HL-60 (cell line): ENCODE results near the gene ST7.
A peak's percentile ranks its signal among the peaks of the same experiment; 100 is the strongest.

Source experiments
- DNase-seq, 2 experiments: peaks; one replicate each; pipeline ENCODE4 v3.0.0-alpha.2; 2010 to 2020; ENCODE audit warnings: low read depth in 1 of 2, low spot score in 1 of 2
- H3K27ac ChIP-seq: fragments of 250-450 bp; sonication (Bioruptor Pico); replicated peaks from 2 replicates; pipeline ENCODE4 v1.5.1; 2020; ENCODE audit warnings: mild to moderate bottlenecking, moderate library complexity
- H3K27me3 ChIP-seq: fragments of 250-450 bp; sonication (Bioruptor Pico); 2 replicates; pipeline ENCODE4 v1.5.1; 2021; ENCODE audit warnings: mild to moderate bottlenecking, moderate library complexity; ENCODE audit not compliant: insufficient read depth, poor library complexity, severe bottlenecking
- H3K4me3 ChIP-seq: replicated peaks from 2 replicates; pipeline ENCODE4 v1.5.1; 2011; ENCODE audit warnings: mild to moderate bottlenecking, control low read depth, low read length; ENCODE audit not compliant: insufficient read depth
- GABPA ChIP-seq: IDR thresholded peaks from 2 replicates; pipeline ENCODE4 v1.6.1; 2012; ENCODE audit warnings: low read depth
- POLR2AphosphoS5 ChIP-seq: IDR thresholded peaks from 2 replicates; pipeline ENCODE4 v1.6.1; 2012; ENCODE audit warnings: low read depth
- SPI1 ChIP-seq: IDR thresholded peaks from 2 replicates; pipeline ENCODE4 v1.6.1; 2012; ENCODE audit warnings: low read depth, mild to moderate bottlenecking, borderline replicate concordance
- TF ChIP-seq, protein P1 (sequence below): IDR thresholded peaks from 2 replicates; pipeline ENCODE4 v1.6.1; 2012; ENCODE audit warnings: low read depth; ENCODE audit not compliant: insufficient replicate concordance
- TF ChIP-seq, protein P2 (sequence below): IDR thresholded peaks from one replicate; pipeline ENCODE4 v1.5.1; 2011; ENCODE audit warnings: low read length, control low read depth, inconsistent platforms; ENCODE audit not compliant: insufficient read depth

The ST7 gene

DNA sequence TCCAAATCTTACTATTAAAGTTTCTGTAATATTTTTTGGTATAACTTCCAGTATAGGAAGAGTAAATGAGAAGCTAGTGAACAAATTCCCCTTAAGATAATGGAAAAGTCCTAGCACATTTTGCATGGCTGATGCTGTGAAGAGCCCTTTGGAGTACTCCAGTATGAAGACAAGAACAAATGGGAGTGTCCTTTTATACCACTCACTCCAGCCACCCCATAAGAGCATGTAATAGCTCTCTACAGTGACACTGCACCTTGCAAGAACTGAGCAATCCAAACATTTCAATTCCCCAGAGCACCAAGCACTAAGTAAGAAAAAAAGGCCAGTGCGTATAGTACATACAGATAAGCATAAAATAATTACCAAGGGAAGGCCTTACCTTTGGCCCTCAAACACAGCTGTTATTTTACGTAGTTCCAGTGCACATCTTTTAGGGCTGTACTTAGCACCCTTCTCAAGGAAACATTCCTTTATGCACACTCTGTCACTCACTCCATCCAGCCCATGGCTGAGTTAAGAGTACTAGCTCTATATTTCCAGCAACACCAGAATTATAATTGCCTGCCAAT lies 135.4 kb downstream of the ST7 start:
- H3K27ac ChIP-seq: no peak overlapping the region
- DNase-seq: no peak
- H3K27me3 ChIP-seq: no peaks in the 10 kb centered on the region
- TF ChIP-seq POLR2AphosphoS5 (no peak), SPI1 (no peak), GABPA (no peak)
- TF ChIP-seq, protein P1, sequence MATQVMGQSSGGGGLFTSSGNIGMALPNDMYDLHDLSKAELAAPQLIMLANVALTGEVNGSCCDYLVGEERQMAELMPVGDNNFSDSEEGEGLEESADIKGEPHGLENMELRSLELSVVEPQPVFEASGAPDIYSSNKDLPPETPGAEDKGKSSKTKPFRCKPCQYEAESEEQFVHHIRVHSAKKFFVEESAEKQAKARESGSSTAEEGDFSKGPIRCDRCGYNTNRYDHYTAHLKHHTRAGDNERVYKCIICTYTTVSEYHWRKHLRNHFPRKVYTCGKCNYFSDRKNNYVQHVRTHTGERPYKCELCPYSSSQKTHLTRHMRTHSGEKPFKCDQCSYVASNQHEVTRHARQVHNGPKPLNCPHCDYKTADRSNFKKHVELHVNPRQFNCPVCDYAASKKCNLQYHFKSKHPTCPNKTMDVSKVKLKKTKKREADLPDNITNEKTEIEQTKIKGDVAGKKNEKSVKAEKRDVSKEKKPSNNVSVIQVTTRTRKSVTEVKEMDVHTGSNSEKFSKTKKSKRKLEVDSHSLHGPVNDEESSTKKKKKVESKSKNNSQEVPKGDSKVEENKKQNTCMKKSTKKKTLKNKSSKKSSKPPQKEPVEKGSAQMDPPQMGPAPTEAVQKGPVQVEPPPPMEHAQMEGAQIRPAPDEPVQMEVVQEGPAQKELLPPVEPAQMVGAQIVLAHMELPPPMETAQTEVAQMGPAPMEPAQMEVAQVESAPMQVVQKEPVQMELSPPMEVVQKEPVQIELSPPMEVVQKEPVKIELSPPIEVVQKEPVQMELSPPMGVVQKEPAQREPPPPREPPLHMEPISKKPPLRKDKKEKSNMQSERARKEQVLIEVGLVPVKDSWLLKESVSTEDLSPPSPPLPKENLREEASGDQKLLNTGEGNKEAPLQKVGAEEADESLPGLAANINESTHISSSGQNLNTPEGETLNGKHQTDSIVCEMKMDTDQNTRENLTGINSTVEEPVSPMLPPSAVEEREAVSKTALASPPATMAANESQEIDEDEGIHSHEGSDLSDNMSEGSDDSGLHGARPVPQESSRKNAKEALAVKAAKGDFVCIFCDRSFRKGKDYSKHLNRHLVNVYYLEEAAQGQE: no peak
- TF ChIP-seq, protein P2, sequence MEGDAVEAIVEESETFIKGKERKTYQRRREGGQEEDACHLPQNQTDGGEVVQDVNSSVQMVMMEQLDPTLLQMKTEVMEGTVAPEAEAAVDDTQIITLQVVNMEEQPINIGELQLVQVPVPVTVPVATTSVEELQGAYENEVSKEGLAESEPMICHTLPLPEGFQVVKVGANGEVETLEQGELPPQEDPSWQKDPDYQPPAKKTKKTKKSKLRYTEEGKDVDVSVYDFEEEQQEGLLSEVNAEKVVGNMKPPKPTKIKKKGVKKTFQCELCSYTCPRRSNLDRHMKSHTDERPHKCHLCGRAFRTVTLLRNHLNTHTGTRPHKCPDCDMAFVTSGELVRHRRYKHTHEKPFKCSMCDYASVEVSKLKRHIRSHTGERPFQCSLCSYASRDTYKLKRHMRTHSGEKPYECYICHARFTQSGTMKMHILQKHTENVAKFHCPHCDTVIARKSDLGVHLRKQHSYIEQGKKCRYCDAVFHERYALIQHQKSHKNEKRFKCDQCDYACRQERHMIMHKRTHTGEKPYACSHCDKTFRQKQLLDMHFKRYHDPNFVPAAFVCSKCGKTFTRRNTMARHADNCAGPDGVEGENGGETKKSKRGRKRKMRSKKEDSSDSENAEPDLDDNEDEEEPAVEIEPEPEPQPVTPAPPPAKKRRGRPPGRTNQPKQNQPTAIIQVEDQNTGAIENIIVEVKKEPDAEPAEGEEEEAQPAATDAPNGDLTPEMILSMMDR: no peak
- no peak overlapping the region for H3K4me3 ChIP-seq

DNA sequence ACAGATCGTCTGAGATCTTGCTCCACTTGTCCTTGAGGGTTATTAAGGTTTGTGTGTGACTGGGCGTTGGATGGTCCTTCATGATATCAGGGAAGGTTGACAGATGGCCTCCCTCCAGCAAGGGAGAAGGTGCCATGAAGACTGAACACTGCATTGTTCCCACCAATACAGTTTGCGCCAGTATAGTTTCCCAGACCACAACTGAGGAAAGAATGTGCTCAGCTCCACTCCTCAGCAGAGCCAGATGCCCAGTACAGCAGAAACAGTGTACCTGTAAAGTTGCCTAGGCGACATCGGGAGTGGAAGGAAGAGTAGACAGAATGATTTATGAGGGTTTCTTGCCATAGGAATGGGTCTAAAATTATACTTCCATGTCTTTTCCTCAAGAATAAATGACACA lies 137.5 kb downstream of the ST7 start:
- Histone ChIP-seq H3K4me3 (no peak overlapping the region), H3K27me3 (no peaks in the 10 kb centered on the region), H3K27ac (no peak overlapping the region)
- DNase-seq: no peak
- TF ChIP-seq, protein P1: no peak
- no peak for TF ChIP-seq SPI1
- no peak for TF ChIP-seq POLR2AphosphoS5
- no peak for TF ChIP-seq GABPA
- TF ChIP-seq, protein P2: no peak

DNA sequence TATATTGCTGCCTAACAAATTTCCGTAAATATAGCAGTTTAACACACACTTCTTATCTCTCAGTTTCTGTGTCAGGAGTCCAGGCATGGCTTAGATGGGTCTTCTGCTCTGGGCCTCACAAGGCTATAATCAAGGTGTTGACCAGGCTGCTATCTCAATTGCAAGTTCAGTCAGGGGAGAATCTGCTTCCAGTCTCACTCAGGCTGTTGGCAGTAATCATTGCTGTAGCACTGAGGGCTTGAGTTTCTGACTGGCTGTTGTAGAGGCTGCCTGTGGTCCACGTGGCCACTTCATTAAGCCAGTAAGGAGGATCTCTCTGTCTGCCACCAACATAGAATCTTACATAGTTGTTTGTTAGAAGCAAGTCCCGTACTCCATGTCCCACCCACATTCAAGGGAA lies 138.4 kb downstream of the ST7 start:
- Histone ChIP-seq H3K27me3 (no peaks in the 10 kb centered on the region), H3K4me3 (no peak overlapping the region), H3K27ac (peak overlapping the region; percentile 30)
- TF ChIP-seq, protein P2: no peak
- TF ChIP-seq GABPA (no peak), SPI1 (no peak), POLR2AphosphoS5 (no peak)
- TF ChIP-seq, protein P1: no peak
- no peak for DNase-seq
